HepG2 (cell line): ENCODE results near the gene LAMB2. TPM values are rescaled to one million over a fixed set of nuclear protein-coding genes. Genes with fewer than 3 reads are reported as not detected.

Experiments
- ARID4A ChIP-seq: sonication (generic); formaldehyde crosslinking; IDR thresholded peaks from 2 replicates; pipeline ENCODE4 v1.5.0; 2020; ENCODE audit warnings: mild to moderate bottlenecking, missing genetic modification reagents, borderline replicate concordance
- FOXA3 ChIP-seq: IDR thresholded peaks from 2 replicates; pipeline ENCODE4 v1.6.1; 2016; ENCODE audit warnings: missing genetic modification reagents, missing compliant biosample characterization
- FOXJ3 ChIP-seq: sonication (generic); formaldehyde crosslinking; IDR thresholded peaks from 2 replicates; pipeline ENCODE4 v1.4.0; 2020; ENCODE audit warnings: missing genetic modification reagents, mild to moderate bottlenecking, borderline replicate concordance
- GABPA ChIP-seq, 2 experiments: IDR thresholded peaks; 2 replicates each; pipeline ENCODE4 v1.6.1; 2011 to 2016; ENCODE audit warnings: low read depth in 2 of 2, low read length in 1 of 2, missing biosample characterization in 1 of 2, missing genetic modification characterization in 1 of 2
- GATAD1 ChIP-seq: IDR thresholded peaks from 2 replicates; pipeline ENCODE4 v1.6.1; 2016; ENCODE audit warnings: missing genetic modification reagents, missing compliant biosample characterization
- GATAD2A ChIP-seq: IDR thresholded peaks from 2 replicates; pipeline ENCODE4 v1.6.1; 2016
- NFIB ChIP-seq: sonication (generic); formaldehyde crosslinking; IDR thresholded peaks from 2 replicates; pipeline ENCODE4 v1.9.0; 2021; ENCODE audit warnings: missing genetic modification reagents, mild to moderate bottlenecking, borderline replicate concordance
- PATZ1 ChIP-seq: sonication (generic); formaldehyde crosslinking; IDR thresholded peaks from 2 replicates; pipeline ENCODE4 v1.4.0; 2020; ENCODE audit warnings: missing genetic modification reagents
- REL ChIP-seq: sonication (generic); formaldehyde crosslinking; conservative IDR thresholded peaks from 2 replicates; pipeline ENCODE4 v1.8.0; 2022; ENCODE audit warnings: mild to moderate bottlenecking, missing genetic modification reagents, moderate library complexity
- RXRB ChIP-seq: IDR thresholded peaks from 2 replicates; pipeline ENCODE4 v1.6.1; 2016; ENCODE audit warnings: borderline replicate concordance, missing genetic modification reagents, missing compliant biosample characterization
- SMC3 ChIP-seq: IDR thresholded peaks from 2 replicates; pipeline ENCODE4 v1.6.1; 2011; ENCODE audit warnings: low read length, improper control_type of control experiment
- TBX2 ChIP-seq: sonication (generic); formaldehyde crosslinking; IDR thresholded peaks from 2 replicates; pipeline ENCODE4 v1.5.0; 2020; ENCODE audit warnings: missing genetic modification reagents, mild to moderate bottlenecking, borderline replicate concordance
- THAP11 ChIP-seq: IDR thresholded peaks from 2 replicates; pipeline ENCODE4 v1.6.1; 2016; ENCODE audit warnings: missing biosample characterization, missing genetic modification reagents
- TOPORS ChIP-seq: sonication (generic); formaldehyde crosslinking; IDR thresholded peaks from 2 replicates; pipeline ENCODE4 v1.8.0; 2023; ENCODE audit warnings: mild to moderate bottlenecking, missing genetic modification reagents
- ZNF331 ChIP-seq: sonication (generic); formaldehyde crosslinking; IDR thresholded peaks from 2 replicates; pipeline ENCODE4 v1.4.0; 2020; ENCODE audit warnings: missing genetic modification reagents
- ZNF484 ChIP-seq: sonication (generic); formaldehyde crosslinking; IDR thresholded peaks from 2 replicates; pipeline ENCODE4 v1.5.1; 2020; ENCODE audit warnings: mild to moderate bottlenecking, low read depth, missing genetic modification reagents, borderline replicate concordance
- polyA plus RNA-seq, 8 experiments: library from polyadenylated mRNA; depleted of rRNA in 3 of 8; stranded (reverse) in 7 of 8; unstranded in 1 of 8; fragments of >200 nt; fragmentation: Illumina TruSeq in 4 of 8; extraction: Trizol in 4 of 8; gene quantifications; 2 replicates each; pipeline versions ENCODE4 v1.2.1 to v1.2.3, GENCODE V29; 2011 to 2016; ENCODE audit warnings: low read depth in 4 of 8, missing spikeins in 1 of 8, mixed read lengths in 1 of 8; ENCODE audit not compliant: insufficient read depth in 1 of 8
- total RNA-seq, 5 experiments: library from RNA; depleted of rRNA; stranded (reverse); fragments of >200 nt; fragmentation: Illumina TruSeq; extraction: Trizol; gene quantifications; 2 replicates each; pipeline ENCODE4 v1.2.3, GENCODE V29; 2016; ENCODE audit warnings: low read depth in 1 of 5
- TF ChIP-seq, protein P1 (sequence below): sonication (generic); formaldehyde crosslinking; IDR thresholded peaks from 2 replicates; pipeline ENCODE4 v1.5.0; 2020; ENCODE audit warnings: missing genetic modification reagents
- TF ChIP-seq, protein P2 (sequence below): sonication (generic); formaldehyde crosslinking; IDR thresholded peaks from 2 replicates; pipeline ENCODE4 v1.9.0; 2022; ENCODE audit warnings: missing genetic modification reagents, mild to moderate bottlenecking, borderline replicate concordance
- TF ChIP-seq, protein P3 (sequence below): sonication (generic); formaldehyde crosslinking; IDR thresholded peaks from 2 replicates; pipeline ENCODE4 v1.8.0; 2022; ENCODE audit warnings: missing genetic modification reagents, mild to moderate bottlenecking, inconsistent platforms, borderline replicate concordance

Gene LAMB2
- total and polyA plus RNA-seq, 2 of the 13 experiments (the other 11 are each of a cell fraction or from before 2014, with no cell fraction given): 208 to 443 TPM

- TF ChIP-seq ARID4A (CRISPR knock-in tag) (peak; percentile 41; the same call in 1 of the 2 replicates), TBX2 (CRISPR knock-in tag) (no peak), ZNF484 (CRISPR knock-in tag) (no peak), PATZ1 (CRISPR knock-in tag) (0 out of 2 replicates have a peak, but pooled peaks have one; percentile 43), GABPA (IDR thresholded peaks at IDR 0.05; ENCODE audit: low read depth, low read length) (no peak), GABPA (CRISPR knock-in tag; IDR thresholded peaks at IDR 0.05; ENCODE audit: low read depth) (peak; percentile 37; the same call in 1 of the 2 replicates), THAP11 (CRISPR knock-in tag) (peak; percentile 39; the same call in 1 of the 2 replicates), GATAD2A (0 out of 2 replicates have a peak, but pooled peaks have one; percentile 32), RXRB (peak; percentile 55; the same call in 1 of the 2 replicates), FOXA3 (CRISPR knock-in tag) (0 out of 2 replicates have a peak, but pooled peaks have one; percentile 30), REL (CRISPR knock-in tag) (no peak), TOPORS (CRISPR knock-in tag) (no peak), FOXJ3 (no peak), SMC3 (peak; percentile 45; the same call in 1 of the 2 replicates), NFIB (no peak), ZNF331 (CRISPR knock-in tag) (peak; percentile 39; the same call in 1 of the 2 replicates), GATAD1 (peak; percentile 39; the same call in 1 of the 2 replicates)
- TF ChIP-seq, protein P1, sequence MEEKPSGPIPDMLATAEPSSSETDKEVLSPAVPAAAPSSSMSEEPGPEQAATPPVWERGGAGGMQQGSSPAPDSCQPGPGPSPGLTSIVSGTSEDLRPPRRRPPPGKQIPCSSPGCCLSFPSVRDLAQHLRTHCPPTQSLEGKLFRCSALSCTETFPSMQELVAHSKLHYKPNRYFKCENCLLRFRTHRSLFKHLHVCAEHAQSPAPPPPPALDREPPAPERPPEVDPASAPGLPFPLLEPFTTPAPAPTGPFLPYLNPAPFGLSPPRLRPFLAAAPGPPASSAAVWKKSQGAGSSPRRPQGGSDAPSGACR (CRISPR knock-in tag): no peak
- TF ChIP-seq, protein P2, sequence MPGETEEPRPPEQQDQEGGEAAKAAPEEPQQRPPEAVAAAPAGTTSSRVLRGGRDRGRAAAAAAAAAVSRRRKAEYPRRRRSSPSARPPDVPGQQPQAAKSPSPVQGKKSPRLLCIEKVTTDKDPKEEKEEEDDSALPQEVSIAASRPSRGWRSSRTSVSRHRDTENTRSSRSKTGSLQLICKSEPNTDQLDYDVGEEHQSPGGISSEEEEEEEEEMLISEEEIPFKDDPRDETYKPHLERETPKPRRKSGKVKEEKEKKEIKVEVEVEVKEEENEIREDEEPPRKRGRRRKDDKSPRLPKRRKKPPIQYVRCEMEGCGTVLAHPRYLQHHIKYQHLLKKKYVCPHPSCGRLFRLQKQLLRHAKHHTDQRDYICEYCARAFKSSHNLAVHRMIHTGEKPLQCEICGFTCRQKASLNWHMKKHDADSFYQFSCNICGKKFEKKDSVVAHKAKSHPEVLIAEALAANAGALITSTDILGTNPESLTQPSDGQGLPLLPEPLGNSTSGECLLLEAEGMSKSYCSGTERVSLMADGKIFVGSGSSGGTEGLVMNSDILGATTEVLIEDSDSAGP (CRISPR knock-in tag): no peak; the same call in none of the 2 replicates
- TF ChIP-seq, protein P3, sequence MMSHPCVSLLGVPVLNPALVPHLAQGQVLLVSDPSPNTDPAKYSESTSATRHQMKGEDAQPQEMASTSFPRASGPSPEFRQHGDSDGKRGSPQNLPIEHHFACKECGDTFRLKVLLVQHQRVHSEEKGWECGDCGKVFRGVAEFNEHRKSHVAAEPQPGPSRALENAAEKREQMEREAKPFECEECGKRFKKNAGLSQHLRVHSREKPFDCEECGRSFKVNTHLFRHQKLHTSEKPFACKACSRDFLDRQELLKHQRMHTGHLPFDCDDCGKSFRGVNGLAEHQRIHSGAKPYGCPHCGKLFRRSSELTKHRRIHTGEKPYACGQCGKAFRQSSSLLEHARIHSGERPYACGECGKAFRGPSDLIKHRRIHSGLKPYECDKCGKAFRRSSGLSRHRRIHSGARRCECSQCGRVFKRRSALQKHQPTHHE: no peak
Measured at GRCh38 chr3:49158103-49158709, 25.4 kb upstream of the LAMB2 start (continued).
